Sigmoid colon (tissue), 7 donors: Measurements from ENCODE around the gene HNRNPC. TPM values are rescaled to one million over a fixed set of nuclear protein-coding genes. Genes with fewer than 3 reads are reported as not detected.

Experiments used
- DNase-seq: peaks from one replicate; pipeline ENCODE4 v3.0.0-alpha.2; 2019
- H3K27ac ChIP-seq, 4 donors: fragments of 200-600 bp; sonication (generic); one replicate each; pipeline ENCODE4 v1.5.1; 2016 to 2019; ENCODE audit warnings: mild to moderate bottlenecking in 1 of 4
- H3K27me3 ChIP-seq, 3 donors: fragments of 200-600 bp; sonication (generic); one replicate each; pipeline ENCODE4 v1.5.1; 2019; ENCODE audit warnings: mild to moderate bottlenecking in 1 of 3
- H3K36me3 ChIP-seq, 4 donors: fragments of 200-600 bp; sonication (generic); one replicate each; pipeline ENCODE4 v1.5.1; 2016 to 2019
- H3K4me1 ChIP-seq, 4 donors: fragments of 200-600 bp; sonication (generic); one replicate each; pipeline ENCODE4 v1.5.1; 2017 to 2019
- H3K4me3 ChIP-seq, 4 donors: fragments of 200-600 bp; sonication (generic); one replicate each; pipeline ENCODE4 v1.5.1; 2017 to 2019; ENCODE audit warnings: mild to moderate bottlenecking in 2 of 4, moderate library complexity in 1 of 4
- H3K9me3 ChIP-seq, 4 donors: fragments of 200-600 bp in 3 of 4; sonication (generic) in 3 of 4; one replicate each; pipeline versions ENCODE4 v1.5.1 to v1.6.1; 2013 to 2019
- EP300 ChIP-seq, 4 donors: sonication (generic); formaldehyde crosslinking; IDR thresholded peaks; one replicate each; pipeline ENCODE4 v1.6.1; 2017; ENCODE audit warnings: antibody characterized with exemption in 4 of 4
- POLR2A ChIP-seq, 2 donors: fragments of 450-650 bp; IDR thresholded peaks; one replicate each; pipeline ENCODE4 v1.6.1; 2016; ENCODE audit warnings: antibody characterized with exemption in 2 of 2, mild to moderate bottlenecking in 2 of 2, moderate library complexity in 2 of 2
- POLR2AphosphoS5 ChIP-seq, 4 donors: sonication (generic); formaldehyde crosslinking; IDR thresholded peaks; one replicate each; pipeline ENCODE4 v1.6.1; 2017; ENCODE audit warnings: antibody characterized with exemption in 4 of 4
- WGBS, 2 donors: extraction: QIAGEN DNeasy Blood & Tissue Kit; methylation state at CpG; one replicate each; pipeline ENCODE4 v1.1.7; 2013; 5-methylcytosine and 5-hydroxymethylcytosine counted together
- intact Hi-C: fragments of 100-400 bp; cut with DNase I; formaldehyde crosslinking; loops from one replicate; pipeline ENCODE4 v1.15.1; 2023
- polyA plus RNA-seq, 3 donors: library from polyadenylated mRNA; stranded (reverse); fragments of 200-250 nt; gene quantifications; one replicate each; pipeline ENCODE4 v1.2.3, GENCODE V29; 2013
- total RNA-seq, 4 donors: library from RNA; depleted of rRNA; stranded (reverse); fragments of >200 nt; gene quantifications; one replicate each; pipeline ENCODE4 v1.1.0, GENCODE V29; 2016
- TF ChIP-seq, protein P1 (sequence below), 4 experiments: fragments of 450-650 bp in 3 of 4; fragments of 200-600 bp in 1 of 4; IDR thresholded peaks; one replicate each; pipeline ENCODE4 v1.5.1; 2016 to 2019; ENCODE audit warnings: antibody characterized with exemption in 4 of 4, mild to moderate bottlenecking in 3 of 4, moderate library complexity in 2 of 4
- donor health status: healthy with polysubstance abuse.
- donor health status: Bipolar disorder and iron deficiency.
- donor health status: healthy.

HNRNPC gene
- total and polyA plus RNA-seq, 7 donors: 365 to 645 (median 419) TPM

DNA sequence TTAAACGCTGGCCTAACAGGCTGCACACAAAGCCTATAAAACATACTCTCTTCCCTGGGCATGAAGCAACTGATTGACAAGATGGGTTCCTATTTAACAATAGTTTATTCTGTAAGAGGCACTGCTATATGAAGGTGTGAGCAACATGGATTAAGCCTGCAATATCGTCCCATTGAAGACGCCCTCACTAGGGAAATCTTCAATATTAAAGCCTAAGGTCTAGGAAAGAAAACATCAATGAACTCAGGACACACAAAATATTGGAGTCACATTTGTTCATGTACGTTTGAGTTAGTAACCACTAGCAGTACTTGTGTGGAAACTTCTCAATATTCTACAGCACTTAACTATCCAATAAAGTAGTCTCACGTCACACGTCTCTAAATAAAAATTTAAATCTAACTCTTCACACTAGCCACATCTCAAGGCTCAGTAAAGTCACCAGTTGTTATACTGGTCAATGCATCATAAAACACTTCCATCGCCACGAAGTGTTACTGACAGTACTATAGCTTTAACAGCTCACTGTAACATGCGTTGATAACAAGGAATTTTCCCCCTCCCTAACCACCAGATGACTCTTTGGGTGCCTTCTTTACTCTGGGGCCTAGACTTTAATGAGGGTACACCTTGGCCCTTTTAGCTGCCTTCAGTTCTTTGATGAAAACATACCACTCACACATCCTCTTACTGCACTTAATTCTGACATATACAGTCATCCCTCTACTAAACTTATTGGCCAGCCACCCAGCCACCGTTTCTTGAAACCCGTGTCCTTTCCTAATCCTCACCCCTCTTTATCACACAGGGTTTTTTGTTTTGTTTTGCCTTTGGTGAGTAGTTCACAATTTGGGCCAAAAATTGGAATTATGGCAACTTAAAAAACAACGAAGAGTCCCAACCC lies 63.3 kb downstream of the HNRNPC start:
- no peak overlapping the region for H3K4me3 ChIP-seq
- intact Hi-C loops: no loop called here
- H3K27me3 ChIP-seq: no peaks in the 10 kb centered on the region
- 88 to 92% methylated on average over 12 of the region's 12 CpGs for WGBS, 2 donors
- TF ChIP-seq, protein P1, sequence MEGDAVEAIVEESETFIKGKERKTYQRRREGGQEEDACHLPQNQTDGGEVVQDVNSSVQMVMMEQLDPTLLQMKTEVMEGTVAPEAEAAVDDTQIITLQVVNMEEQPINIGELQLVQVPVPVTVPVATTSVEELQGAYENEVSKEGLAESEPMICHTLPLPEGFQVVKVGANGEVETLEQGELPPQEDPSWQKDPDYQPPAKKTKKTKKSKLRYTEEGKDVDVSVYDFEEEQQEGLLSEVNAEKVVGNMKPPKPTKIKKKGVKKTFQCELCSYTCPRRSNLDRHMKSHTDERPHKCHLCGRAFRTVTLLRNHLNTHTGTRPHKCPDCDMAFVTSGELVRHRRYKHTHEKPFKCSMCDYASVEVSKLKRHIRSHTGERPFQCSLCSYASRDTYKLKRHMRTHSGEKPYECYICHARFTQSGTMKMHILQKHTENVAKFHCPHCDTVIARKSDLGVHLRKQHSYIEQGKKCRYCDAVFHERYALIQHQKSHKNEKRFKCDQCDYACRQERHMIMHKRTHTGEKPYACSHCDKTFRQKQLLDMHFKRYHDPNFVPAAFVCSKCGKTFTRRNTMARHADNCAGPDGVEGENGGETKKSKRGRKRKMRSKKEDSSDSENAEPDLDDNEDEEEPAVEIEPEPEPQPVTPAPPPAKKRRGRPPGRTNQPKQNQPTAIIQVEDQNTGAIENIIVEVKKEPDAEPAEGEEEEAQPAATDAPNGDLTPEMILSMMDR (IDR thresholded peaks at IDR 0.05): no peak
- TF ChIP-seq POLR2AphosphoS5 (IDR thresholded peaks at IDR 0.05): no peak
- H3K4me1 ChIP-seq: no peaks in the 10 kb centered on the region
- H3K27ac ChIP-seq: no peak overlapping the region
- DNase-seq: no peak
- no peaks in the 10 kb centered on the region for H3K9me3 ChIP-seq
- H3K36me3 ChIP-seq: peaks cover 12 to 62% (median 20%) of the 10 kb centered on the region in 4 donors

DNA sequence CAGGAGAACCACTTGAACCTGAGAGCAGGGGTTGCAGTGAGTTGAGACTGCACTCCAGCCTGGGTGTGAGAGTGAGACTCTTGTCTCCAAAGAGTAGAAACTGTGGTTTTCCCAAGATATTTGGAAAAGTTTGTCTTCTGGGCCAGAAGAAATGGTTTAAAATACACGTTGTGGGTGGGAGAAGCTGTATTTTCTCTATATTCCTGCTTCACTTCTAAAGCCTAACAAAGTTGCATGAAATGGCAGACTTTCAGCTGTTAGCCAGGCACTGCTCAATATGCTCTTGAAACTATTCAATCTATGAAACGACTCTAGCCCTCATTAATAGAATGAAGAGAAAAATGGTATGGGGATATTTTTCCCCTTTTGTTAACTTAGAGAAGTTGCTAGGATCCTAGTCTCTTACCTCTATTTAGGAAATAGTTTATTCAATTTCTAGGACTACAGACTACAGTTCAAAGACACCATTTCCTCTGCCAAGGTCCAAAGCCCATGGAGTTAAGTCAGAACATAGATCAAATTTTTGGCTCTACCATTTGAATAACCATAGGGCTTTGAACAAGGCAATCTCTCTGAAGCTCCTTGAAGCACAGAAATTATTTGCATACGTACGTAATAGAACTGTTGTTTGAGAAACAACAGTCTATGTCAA lies 64.1 kb downstream of the HNRNPC start:
- 85 to 89% methylated on average over 4 of the region's 4 CpGs for WGBS, 2 donors
- TF ChIP-seq POLR2A (IDR thresholded peaks at IDR 0.05) (no peak), POLR2AphosphoS5 (IDR thresholded peaks at IDR 0.05) (no peak), EP300 (IDR thresholded peaks at IDR 0.05) (no peak)
- TF ChIP-seq, protein P1 (IDR thresholded peaks at IDR 0.05): no peak
- no peak for DNase-seq
- intact Hi-C loops: no loop called here
- Histone ChIP-seq H3K4me1 (no peaks in the 10 kb centered on the region), H3K9me3 (no peaks in the 10 kb centered on the region), H3K27me3 (no peaks in the 10 kb centered on the region), H3K4me3 (no peak overlapping the region), H3K27ac (no peak overlapping the region), H3K36me3 (peaks cover 12 to 56% (median 17%) of the 10 kb centered on the region in 4 donors)

DNA sequence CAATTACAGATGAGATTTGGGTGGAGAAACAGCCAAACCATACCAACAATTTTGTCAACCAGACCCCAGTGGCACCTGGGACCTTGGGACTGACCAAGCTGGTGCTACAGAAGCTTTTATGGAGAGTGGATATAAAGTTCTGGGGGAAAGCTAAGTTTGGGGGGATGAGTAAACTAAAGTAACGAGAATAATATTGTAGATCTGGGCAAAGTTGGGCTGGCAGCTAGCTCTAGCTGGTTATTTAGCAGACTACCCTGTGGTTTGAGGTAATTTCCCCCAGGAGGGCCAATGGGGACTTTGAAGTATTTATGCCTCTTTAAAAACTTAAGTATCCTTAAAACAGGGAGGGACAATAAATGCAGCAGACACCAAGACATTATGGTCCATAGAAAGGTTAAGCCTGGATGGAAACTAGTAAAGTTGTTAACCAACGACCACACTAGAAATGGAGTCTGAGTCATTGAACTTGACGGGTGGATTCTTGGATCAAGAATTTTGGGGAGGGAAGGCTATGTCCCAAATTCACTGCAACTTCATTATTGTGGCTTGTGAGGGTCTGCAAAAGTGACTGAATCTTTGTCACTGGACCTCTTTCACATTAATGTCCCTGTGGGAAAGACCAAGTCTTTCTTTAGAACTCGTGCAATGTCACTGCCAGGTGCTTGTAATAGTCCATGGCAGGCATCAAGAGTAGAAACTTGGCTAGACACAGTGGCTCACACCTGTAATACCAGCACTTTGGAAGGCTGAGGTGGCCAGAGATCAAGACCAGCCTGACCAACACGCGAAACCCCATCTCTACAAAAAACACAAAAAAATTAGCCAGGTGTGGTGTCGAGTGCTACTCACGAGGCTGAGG lies 64.8 kb downstream of the HNRNPC start:
- intact Hi-C loops: no loop called here
- Histone ChIP-seq H3K36me3 (peaks cover 8 to 48% (median 13%) of the 10 kb centered on the region in 4 donors), H3K27ac (no peak overlapping the region), H3K4me3 (no peak overlapping the region), H3K4me1 (no peaks in the 10 kb centered on the region), H3K27me3 (no peaks in the 10 kb centered on the region), H3K9me3 (no peaks in the 10 kb centered on the region)
- DNase-seq: no peak
- TF ChIP-seq EP300 (IDR thresholded peaks at IDR 0.05): no peak
- WGBS, 2 donors: 92 to 94% methylated on average over 8 of the region's 8 CpGs

DNA sequence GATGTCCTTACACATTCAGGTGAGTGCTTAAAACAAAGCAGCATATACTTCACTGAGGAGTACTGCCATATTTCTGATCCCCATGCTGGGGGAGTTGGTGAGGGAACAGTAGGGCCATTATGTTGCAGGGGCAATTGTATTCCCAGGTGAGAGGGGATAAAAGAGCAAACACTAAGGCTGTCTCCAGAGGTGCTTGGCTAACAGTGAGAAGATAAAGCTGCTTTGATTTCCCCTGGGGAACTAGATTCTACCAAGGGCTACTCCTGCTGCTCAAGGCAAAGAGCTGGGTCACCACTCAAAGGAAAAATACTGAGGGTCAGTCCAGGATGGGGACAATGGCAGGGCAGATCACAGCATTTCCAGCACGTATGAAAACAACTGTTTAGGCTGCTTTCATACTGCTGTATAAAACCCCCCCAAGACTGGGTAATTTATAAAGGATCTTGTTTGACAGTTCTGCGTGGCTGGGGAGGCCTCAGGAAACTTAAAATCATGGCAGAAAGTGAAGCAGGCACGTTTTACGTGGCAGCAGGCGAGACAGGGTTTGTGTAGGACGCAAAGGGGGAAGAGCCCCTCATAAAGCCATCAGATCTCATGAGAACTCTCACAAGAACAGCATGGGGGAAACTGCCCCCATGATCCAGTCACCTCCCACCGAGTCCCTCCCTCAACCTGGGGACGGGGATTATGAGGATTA lies 65.6 kb downstream of the HNRNPC start:
- WGBS, 2 donors: 79 to 83% methylated on average over 8 of the region's 8 CpGs
- Histone ChIP-seq H3K4me1 (no peaks in the 10 kb centered on the region), H3K27me3 (no peaks in the 10 kb centered on the region), H3K4me3 (no peak overlapping the region), H3K36me3 (peaks cover 2 to 41% (median 5%) of the 10 kb centered on the region in 4 donors), H3K9me3 (no peaks in the 10 kb centered on the region), H3K27ac (no peak overlapping the region)
- no peak for DNase-seq
- intact Hi-C loops: no loop called here
- TF ChIP-seq POLR2A (IDR thresholded peaks at IDR 0.05): no peak
- TF ChIP-seq EP300 (IDR thresholded peaks at IDR 0.05): no peak
- TF ChIP-seq POLR2AphosphoS5 (IDR thresholded peaks at IDR 0.05): no peak
- TF ChIP-seq, protein P1 (IDR thresholded peaks at IDR 0.05): no peak
